Lower leg skin (tissue), 4 donors: Measurements from ENCODE around the gene UNC79. TPM values are rescaled to one million over a fixed set of nuclear protein-coding genes. Genes with fewer than 3 reads are reported as not detected.

ENCODE experiments used
- DNase-seq, 2 donors: peaks; one replicate each; pipeline ENCODE4 v3.0.0-alpha.2; 2019; ENCODE audit warnings: low spot score in 2 of 2
- H3K4me3 ChIP-seq: fragments of 200-600 bp; sonication (generic); 2 replicates; pipeline ENCODE4 v1.5.1; 2017; ENCODE audit warnings: mild to moderate bottlenecking, low read depth; ENCODE audit not compliant: poor library complexity, severe bottlenecking
- POLR2A ChIP-seq, 2 donors: fragments of 450-650 bp; IDR thresholded peaks; one replicate each; pipeline ENCODE4 v1.6.1; 2016 to 2017; ENCODE audit warnings: antibody characterized with exemption in 2 of 2, mild to moderate bottlenecking in 1 of 2, moderate library complexity in 1 of 2
- WGBS, 2 donors: methylation state at CpG; one replicate each; pipeline ENCODE4 v1.1.5; 2018; 5-methylcytosine and 5-hydroxymethylcytosine counted together
- intact Hi-C: fragments of 100-400 bp; cut with DNase I; formaldehyde crosslinking; loops from one replicate; pipeline ENCODE4 v1.15.0; 2023; ENCODE audit warnings: low total_unique reads
- total RNA-seq, 4 donors: library from RNA; depleted of rRNA; stranded (reverse); fragments of >200 nt; gene quantifications; one replicate each; pipeline ENCODE4 v1.1.0, GENCODE V29; 2016
- TF ChIP-seq, protein P1 (sequence below), 3 donors: fragments of 450-650 bp; IDR thresholded peaks; one replicate each; pipeline ENCODE4 v1.5.1; 2016; ENCODE audit warnings: antibody characterized with exemption in 3 of 3, mild to moderate bottlenecking in 3 of 3, moderate library complexity in 2 of 3

UNC79 gene
- total RNA-seq, 4 donors from 2014 or later: 0.06 to 0.27 TPM; not detected in 2

DNA sequence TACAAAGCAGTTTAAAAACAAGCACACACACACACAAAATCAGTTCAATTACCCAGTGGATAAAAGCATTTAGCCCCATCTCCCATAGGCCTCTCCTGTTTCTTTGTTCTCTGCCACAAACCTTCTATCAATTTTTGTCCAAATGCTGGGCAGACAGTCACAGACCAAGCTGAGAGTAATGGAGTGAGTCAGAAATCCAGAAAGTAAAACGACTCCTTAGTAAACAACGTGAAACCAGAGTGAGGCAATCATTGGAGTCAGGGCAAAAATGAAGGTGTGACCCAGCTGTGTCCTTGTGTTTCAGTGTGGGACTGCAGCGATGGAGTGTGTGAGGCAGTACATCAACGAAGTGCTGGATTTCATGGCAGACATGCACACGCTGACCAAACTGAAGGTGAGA is 255.5 kb downstream of the UNC79 start:
- intact Hi-C loops: no loop called here
- TF ChIP-seq, protein P1, sequence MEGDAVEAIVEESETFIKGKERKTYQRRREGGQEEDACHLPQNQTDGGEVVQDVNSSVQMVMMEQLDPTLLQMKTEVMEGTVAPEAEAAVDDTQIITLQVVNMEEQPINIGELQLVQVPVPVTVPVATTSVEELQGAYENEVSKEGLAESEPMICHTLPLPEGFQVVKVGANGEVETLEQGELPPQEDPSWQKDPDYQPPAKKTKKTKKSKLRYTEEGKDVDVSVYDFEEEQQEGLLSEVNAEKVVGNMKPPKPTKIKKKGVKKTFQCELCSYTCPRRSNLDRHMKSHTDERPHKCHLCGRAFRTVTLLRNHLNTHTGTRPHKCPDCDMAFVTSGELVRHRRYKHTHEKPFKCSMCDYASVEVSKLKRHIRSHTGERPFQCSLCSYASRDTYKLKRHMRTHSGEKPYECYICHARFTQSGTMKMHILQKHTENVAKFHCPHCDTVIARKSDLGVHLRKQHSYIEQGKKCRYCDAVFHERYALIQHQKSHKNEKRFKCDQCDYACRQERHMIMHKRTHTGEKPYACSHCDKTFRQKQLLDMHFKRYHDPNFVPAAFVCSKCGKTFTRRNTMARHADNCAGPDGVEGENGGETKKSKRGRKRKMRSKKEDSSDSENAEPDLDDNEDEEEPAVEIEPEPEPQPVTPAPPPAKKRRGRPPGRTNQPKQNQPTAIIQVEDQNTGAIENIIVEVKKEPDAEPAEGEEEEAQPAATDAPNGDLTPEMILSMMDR (IDR thresholded peaks at IDR 0.05): no peak
- TF ChIP-seq POLR2A (IDR thresholded peaks at IDR 0.05): no peak
- H3K4me3 ChIP-seq: no peak overlapping the region
- 56 to 74% methylated on average over 5 of the region's 5 CpGs for WGBS, 2 donors
- DNase-seq: no peak

GRCh38 chr14:93688239-93688666 is 257.5 kb downstream of the UNC79 start:
- TF ChIP-seq, protein P1 (IDR thresholded peaks at IDR 0.05): no peak
- TF ChIP-seq POLR2A (IDR thresholded peaks at IDR 0.05): no peak
- H3K4me3 ChIP-seq: no peak overlapping the region
- DNase-seq: no peak
- 35 to 41% methylated on average over 5 of the region's 5 CpGs for WGBS, 2 donors
- intact Hi-C loops: no loop called here

DNA sequence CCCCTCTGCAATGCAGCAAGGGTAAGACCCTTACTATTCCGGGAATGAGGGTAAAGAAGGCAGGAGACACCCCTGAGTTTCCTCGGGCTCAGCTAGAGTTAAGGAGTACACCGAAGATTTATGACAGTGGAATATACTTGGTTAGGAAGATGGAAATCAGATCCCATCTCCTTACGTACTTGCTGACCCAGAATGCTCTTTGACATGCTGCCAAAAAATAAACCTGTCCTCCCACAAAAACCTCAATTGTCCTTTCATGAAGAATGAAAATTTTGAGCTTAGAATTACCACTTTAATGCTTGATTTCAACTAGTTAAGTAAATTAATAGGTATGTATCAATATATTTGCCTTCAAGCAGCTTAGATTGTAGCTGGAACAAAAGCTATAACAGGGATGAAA is 258.1 kb downstream of the UNC79 start:
- no peak overlapping the region for H3K4me3 ChIP-seq
- no peak for DNase-seq
- intact Hi-C loops: no loop called here
- WGBS, 2 donors: 47% methylated on average over 4 of the region's 4 CpGs
- TF ChIP-seq POLR2A (IDR thresholded peaks at IDR 0.05): no peak
- TF ChIP-seq, protein P1 (IDR thresholded peaks at IDR 0.05): no peak

GRCh38 chr14:93690146-93690545 is 259.4 kb downstream of the UNC79 start:
- WGBS, 2 donors: 79 to 81% methylated on average over 6 of the region's 6 CpGs
- no peak for DNase-seq
- H3K4me3 ChIP-seq: no peak overlapping the region
- intact Hi-C loops: no loop called here
- no peak for TF ChIP-seq POLR2A (IDR thresholded peaks at IDR 0.05)
- TF ChIP-seq, protein P1 (IDR thresholded peaks at IDR 0.05): no peak

GRCh38 chr14:93691042-93691780 is 260.5 kb downstream of the UNC79 start:
- TF ChIP-seq, protein P1 (IDR thresholded peaks at IDR 0.05): no peak
- TF ChIP-seq POLR2A (IDR thresholded peaks at IDR 0.05): no peak
- no peak for DNase-seq
- WGBS, 2 donors: 80 to 84% methylated on average over 16 of the region's 16 CpGs

GRCh38 chr14:93693914-93694313 is 263.2 kb downstream of the UNC79 start:
- no peak overlapping the region for H3K4me3 ChIP-seq
- intact Hi-C loops: no loop called here
- WGBS, 2 donors: 58 to 82% methylated on average over 6 of the region's 6 CpGs
- no peak for DNase-seq
- TF ChIP-seq POLR2A (IDR thresholded peaks at IDR 0.05): no peak
- TF ChIP-seq, protein P1 (IDR thresholded peaks at IDR 0.05): no peak

More at GRCh38 chr14:93691042-93691780, 260.5 kb downstream of the UNC79 start:
- intact Hi-C loops: no loop called here
- H3K4me3 ChIP-seq: no peak overlapping the region
